ENCODE data around the gene OPCML.

OPCML gene

DNA sequence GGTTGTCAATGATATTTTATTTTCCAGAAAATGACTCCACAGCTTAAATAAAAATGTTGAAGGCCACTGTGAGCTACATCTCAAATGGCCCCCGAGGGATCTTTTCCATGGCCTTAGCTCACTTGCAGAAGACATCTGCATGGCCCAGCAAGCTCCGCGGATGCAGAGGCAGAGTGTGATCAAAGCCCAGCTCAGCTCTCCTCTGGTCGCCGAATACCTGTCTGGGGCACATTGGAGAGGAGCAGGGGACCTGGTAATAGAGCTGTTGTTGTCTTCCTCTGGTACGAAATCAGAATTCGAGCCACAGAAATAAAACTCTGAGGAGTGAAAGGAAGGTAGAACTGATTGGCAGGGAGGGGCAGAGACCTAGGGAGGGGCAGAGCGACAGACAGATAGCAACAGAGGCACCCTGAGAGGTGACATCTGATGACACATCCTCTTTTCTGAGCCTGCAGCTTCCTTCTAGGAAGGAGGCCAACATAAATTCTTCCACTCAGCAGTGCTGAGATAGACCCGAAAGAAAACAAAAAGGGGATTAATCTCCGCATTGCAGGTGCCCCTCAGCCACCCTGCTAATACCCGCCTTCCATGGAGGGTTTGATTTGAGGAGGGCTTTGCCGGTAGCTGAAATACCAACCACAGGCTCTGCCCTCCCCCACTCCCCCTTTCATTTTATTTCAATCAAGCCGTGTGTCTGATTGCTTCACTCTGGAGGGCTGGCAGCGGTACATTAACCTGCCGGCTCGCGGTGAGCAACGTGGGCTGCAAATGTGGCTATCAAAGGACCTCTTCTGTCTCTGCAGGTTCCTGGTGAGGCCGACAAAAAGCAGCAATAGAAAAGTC lies 759.4 kb downstream of the OPCML start:
- H3K4me3 ChIP-seq (replicated peaks; ENCODE audit: low read depth, low read length), result no peak overlapping the region
- TF ChIP-seq CTCF (IDR thresholded peaks at IDR 0.05; ENCODE audit: low read length, missing control alignments), result no peak
- no peak for DNase-seq (ENCODE audit: low read depth)

DNA sequence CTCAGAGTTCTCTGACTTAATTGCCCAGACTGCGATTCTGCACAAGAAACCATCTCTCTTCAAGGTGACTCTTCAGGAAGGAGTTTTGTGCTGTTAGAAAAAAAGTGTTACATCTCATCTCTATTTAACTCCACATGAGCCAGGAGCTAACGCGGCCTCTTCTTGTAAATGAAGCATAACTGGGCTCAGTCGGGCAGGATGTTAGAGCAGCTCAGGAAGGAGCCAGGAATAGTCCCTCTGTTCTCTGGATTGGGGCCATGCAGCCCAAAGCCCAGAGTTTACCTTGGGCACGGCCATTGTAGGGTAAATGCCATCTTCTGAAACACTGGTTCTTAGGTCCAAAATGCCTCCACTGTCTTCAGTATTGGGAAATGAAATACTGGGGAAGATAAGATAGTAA lies 760.6 kb downstream of the OPCML start:
- DNase-seq (ENCODE audit: low read depth), result no peak
- TF ChIP-seq CTCF (IDR thresholded peaks at IDR 0.05; ENCODE audit: low read length, missing control alignments), result no peak
- H3K4me3 ChIP-seq (replicated peaks; ENCODE audit: low read depth, low read length), result no peak overlapping the region

DNA sequence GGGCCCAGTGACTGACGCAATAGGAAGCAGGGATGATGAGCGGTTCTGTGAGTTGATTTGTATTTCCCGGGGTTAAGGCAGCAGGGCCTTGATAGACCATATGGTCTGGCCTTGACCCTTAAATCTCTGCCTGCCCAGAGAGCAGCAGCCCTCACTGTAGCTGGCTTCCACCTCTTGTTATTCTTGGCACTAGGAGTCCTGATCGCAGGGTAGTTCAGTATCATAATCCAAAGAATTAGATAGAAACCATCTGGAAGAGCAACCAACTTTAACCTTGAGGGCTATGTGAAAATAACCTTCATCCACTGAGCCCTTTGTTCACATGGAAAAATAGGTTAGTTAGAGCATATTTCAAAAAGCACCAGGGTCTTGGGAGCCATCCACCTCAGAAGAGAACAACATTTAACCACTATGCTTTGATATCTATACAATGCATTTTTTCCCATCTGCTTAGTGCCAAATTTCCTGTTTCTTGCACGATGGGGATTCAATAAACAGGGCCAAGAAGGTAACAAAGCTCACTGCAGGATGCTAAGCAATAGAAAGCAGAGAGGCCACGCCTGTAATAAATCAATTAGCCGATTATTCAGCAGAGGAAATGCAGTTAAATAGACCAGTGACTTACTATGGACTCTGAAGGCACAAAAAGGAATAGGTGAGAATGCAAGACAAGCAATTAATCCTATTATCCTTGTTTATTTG lies 761.3 kb downstream of the OPCML start:
- DNase-seq (ENCODE audit: low read depth), result no peak
- TF ChIP-seq CTCF (IDR thresholded peaks at IDR 0.05; ENCODE audit: low read length, missing control alignments), result no peak
- H3K4me3 ChIP-seq (replicated peaks; ENCODE audit: low read depth, low read length), result no peak overlapping the region

GRCh38 chr11:132763503-132763902 lies 768.8 kb downstream of the OPCML start:
- H3K4me3 ChIP-seq (replicated peaks; ENCODE audit: low read depth, low read length), result no peak overlapping the region
- TF ChIP-seq CTCF (IDR thresholded peaks at IDR 0.05; ENCODE audit: low read length, missing control alignments), result no peak
- DNase-seq (ENCODE audit: low read depth), result no peak

DNA sequence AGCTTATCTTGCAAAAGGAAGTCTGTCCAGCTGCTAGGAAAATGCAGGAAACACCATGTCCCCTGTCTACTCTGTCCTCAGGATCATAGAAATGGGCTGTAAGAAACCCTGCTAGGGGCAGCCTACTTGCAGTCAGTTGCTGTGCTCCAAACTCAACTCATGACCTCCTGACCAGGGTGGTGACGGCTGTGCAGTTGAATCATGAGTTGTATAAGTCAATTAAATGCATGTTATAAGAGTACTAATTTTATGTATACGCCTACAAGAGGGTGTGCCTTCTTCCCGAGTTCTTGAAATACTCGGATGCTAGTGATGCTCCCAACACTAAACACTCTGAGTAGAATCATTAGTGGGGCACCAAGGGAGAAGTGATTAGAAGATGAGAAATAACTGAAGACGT lies 776.4 kb downstream of the OPCML start:
- no peak for TF ChIP-seq CTCF (IDR thresholded peaks at IDR 0.05; ENCODE audit: low read length, missing control alignments)
- no peak for DNase-seq (ENCODE audit: low read depth)
- H3K4me3 ChIP-seq (replicated peaks; ENCODE audit: low read depth, low read length), result no peak overlapping the region

DNA sequence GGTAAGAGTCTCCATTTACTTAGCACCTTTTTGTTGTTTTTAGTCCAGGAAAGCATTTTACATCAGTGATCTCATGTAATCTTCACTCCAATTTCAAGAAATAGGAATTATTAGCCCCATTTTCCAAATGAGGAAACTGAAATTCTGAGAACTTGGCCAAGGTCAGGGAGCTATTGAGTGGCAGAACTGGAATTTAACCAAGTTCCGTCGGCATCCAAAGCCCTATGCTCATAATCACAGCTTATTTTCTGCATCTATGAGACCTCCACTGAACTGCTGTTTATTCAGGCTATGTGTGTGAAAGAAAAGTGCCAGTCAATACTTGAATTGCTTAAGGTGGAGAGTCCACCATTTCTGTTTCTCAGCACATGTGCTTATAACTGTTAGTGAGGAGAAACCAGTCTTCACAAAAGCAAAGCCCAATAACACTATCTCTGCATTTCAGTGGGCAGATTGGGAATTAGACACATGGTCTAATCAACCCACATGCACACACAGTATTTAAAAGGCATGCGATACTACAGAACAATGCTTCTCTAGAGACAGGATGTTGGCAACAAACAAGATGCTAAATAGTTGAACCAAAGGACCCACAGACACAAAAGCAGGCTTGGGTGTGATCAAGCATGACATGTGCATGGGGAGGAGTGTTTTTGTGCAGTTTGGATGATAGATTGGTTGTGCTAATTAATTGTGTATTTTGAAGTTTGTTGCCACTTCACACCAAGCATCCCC lies 780.6 kb downstream of the OPCML start:
- no peak for TF ChIP-seq CTCF (IDR thresholded peaks at IDR 0.05; ENCODE audit: low read length, missing control alignments)
- H3K4me3 ChIP-seq (replicated peaks; ENCODE audit: low read depth, low read length), result no peak overlapping the region
- no peak for DNase-seq (ENCODE audit: low read depth)
